Common myeloid progenitor, CD34-positive (primary cell): ENCODE data around the gene ARPC5.

Experiments
- CTCF ChIA-PET: fragments of 350-600 bp; sonication (Branson Sonifier 250); formaldehyde crosslinking; loops from one replicate; lab custom pipeline; 2021; ENCODE audit warnings: antibody characterized with exemption; lab: Charles Lee
- POLR2A ChIA-PET: fragments of 350-600 bp; sonication (Branson Sonifier 250); formaldehyde crosslinking; loops from one replicate; lab custom pipeline; 2021; ENCODE audit warnings: antibody characterized with exemption; lab: Charles Lee
- DNase-seq, 3 donors: peaks; one replicate each; pipeline versions ENCODE4 v3.0.0 to v3.0.0-alpha.2; 2013
- H3K27ac ChIP-seq, 2 experiments: 1 replicate in 1 of 2; 2 replicates in 1 of 2; pipeline ENCODE4 v1.7.0; 2013; ENCODE audit warnings: inconsistent platforms in 2 of 2, low read length in 2 of 2, mild to moderate bottlenecking in 2 of 2, low read depth in 1 of 2, moderate library complexity in 1 of 2; ENCODE audit not compliant: severe bottlenecking in 2 of 2, insufficient read depth in 1 of 2, poor library complexity in 1 of 2
- H3K27me3 ChIP-seq, 5 experiments: replicated peaks in 2 of 5; 1 replicate in 3 of 5; 2 replicates in 2 of 5; pipeline versions ENCODE4 v1.6.1 to v1.7.0; 2013; ENCODE audit warnings: low read length in 4 of 5, mild to moderate bottlenecking in 2 of 5, moderate library complexity in 2 of 5, inconsistent platforms in 1 of 5; ENCODE audit not compliant: insufficient read depth in 5 of 5, control insufficient read depth in 4 of 5
- H3K36me3 ChIP-seq, 4 experiments: 1 replicate in 2 of 4; 2 replicates in 2 of 4; pipeline versions ENCODE4 v1.6.1 to v1.7.0; 2013; ENCODE audit warnings: low read length in 3 of 4, control low read depth in 1 of 4, mild to moderate bottlenecking in 1 of 4; ENCODE audit not compliant: control insufficient read depth in 4 of 4, insufficient read depth in 4 of 4
- H3K4me1 ChIP-seq, 4 experiments: 1 replicate in 3 of 4; 2 replicates in 1 of 4; pipeline versions ENCODE4 v1.6.1 to v1.7.1; 2013; ENCODE audit warnings: low read length in 3 of 4, mild to moderate bottlenecking in 3 of 4, control low read depth in 1 of 4, inconsistent platforms in 1 of 4, moderate library complexity in 1 of 4; ENCODE audit not compliant: control insufficient read depth in 4 of 4, insufficient read depth in 4 of 4; ENCODE audit errors: control extremely low read depth in 1 of 4
- H3K4me3 ChIP-seq, 7 experiments: 1 replicate in 4 of 7; 2 replicates in 3 of 7; pipeline versions ENCODE4 v1.5.1 to v1.7.0; 2013; ENCODE audit warnings: mild to moderate bottlenecking in 7 of 7, low read length in 6 of 7, moderate library complexity in 6 of 7, inconsistent platforms in 2 of 7, low read depth in 2 of 7, control low read depth in 1 of 7; ENCODE audit not compliant: insufficient read depth in 4 of 7, control insufficient read depth in 1 of 7; ENCODE audit errors: extremely low read depth in 1 of 7
- H3K9me3 ChIP-seq, 5 experiments: 1 replicate in 4 of 5; 2 replicates in 1 of 5; pipeline versions ENCODE4 v1.6.1 to v1.7.1; 2013; ENCODE audit warnings: low read length in 4 of 5, mild to moderate bottlenecking in 2 of 5, inconsistent platforms in 1 of 5, low read depth in 1 of 5, moderate library complexity in 1 of 5; ENCODE audit not compliant: control insufficient read depth in 4 of 5, insufficient read depth in 2 of 5; ENCODE audit errors: control extremely low read depth in 1 of 5
- WGBS: methylation state at CpG from one replicate; pipeline ENCODE4 v1.1.5; 2013; ENCODE audit not compliant: insufficient coverage; 5-methylcytosine and 5-hydroxymethylcytosine counted together

ARPC5 gene

DNA sequence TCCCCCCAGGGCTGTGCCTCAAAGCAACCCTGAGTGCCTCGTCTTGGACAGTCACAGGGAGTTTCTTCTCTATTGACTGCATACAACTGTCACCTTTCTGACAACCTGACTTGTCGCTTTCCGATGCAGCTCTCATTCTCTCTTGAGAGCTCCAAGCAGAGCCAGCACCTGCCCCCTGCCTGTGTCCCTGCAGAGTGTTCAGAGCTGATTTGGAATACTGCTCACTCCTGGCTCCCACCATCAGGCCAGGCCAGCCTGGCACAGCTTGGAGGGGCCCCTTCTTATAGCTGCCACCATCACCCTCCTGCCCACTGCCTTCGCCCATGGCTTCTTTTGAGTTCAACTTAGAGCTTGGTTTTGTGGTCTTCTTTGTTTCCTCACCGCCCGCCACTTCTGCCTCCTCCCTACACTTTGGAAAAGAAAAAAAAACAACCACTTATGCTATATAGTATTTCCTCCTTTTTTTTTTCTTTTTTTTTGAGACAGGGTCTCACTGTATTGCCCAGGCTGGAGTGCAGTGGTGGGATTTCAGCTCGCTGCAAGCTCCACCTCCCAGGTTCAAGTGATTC is 57.6 kb downstream of the ARPC5 start:
- H3K4me3 ChIP-seq = no peak overlapping the region
- CTCF ChIA-PET = interaction anchor here (0.6 to 3.7 kb wide), 10 partner anchors 9 to 1109 kb away, joined by 3 to 28 read pairs (median 4); no protein-coding TSS in a partner anchor

DNA sequence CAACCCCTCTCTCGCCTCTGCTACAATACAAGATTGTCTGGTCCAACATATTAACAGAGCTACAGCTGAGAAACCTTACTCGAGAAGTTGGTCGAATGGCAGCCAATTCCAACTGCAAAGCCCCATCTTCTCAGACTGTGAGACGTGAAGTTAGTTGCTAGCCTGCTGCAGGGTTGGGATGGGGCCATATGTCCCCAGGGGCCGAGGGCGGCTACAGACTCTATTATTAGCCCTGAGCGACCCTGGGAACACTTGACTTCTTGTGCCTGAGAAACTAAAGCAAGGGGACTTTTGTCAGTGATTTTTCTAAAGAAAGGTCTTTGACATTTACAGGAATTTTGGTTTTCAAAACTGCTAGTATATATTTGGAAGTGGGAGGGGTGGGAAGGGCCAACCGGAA is 59.0 kb downstream of the ARPC5 start:
- ChIA-PET POLR2A (no interaction called here), CTCF (interaction anchor here (1.0 to 1.2 kb wide), 2 partner anchors 46 to 58 kb away, joined by 3 read pairs; no protein-coding TSS in a partner anchor)
- peaks cover 0 to 15% (median 0%) of the 10 kb centered on the region in 4 experiments for H3K36me3 ChIP-seq
- no peak for DNase-seq
- peaks cover 0 to 45% (median 15%) of the 10 kb centered on the region in 4 experiments for H3K4me1 ChIP-seq
- no peaks in the 10 kb centered on the region for H3K27me3 ChIP-seq
- no peaks in the 10 kb centered on the region for H3K9me3 ChIP-seq
- H3K4me3 ChIP-seq = no peak overlapping the region
- 98% methylated on average over 8 of the region's 8 CpGs for WGBS
- H3K27ac ChIP-seq = no peak overlapping the region

More for the DNA sequence above, 57.6 kb downstream of the ARPC5 start:
- H3K4me1 ChIP-seq = peaks cover 0 to 59% (median 17%) of the 10 kb centered on the region in 4 experiments
- DNase-seq = peak in 2 of 3 donors; percentile 35 to 51
- no peaks in the 10 kb centered on the region for H3K9me3 ChIP-seq
- peaks cover 0 to 10% (median 0%) of the 10 kb centered on the region in 4 experiments for H3K36me3 ChIP-seq
- no peaks in the 10 kb centered on the region for H3K27me3 ChIP-seq
- H3K27ac ChIP-seq = no peak overlapping the region
- 53% methylated on average over 7 of the region's 7 CpGs for WGBS
- POLR2A ChIA-PET = interaction anchor here (0.6 kb wide), 1 partner anchor 82 kb away, joined by 5 read pairs; no protein-coding TSS in a partner anchor

DNA sequence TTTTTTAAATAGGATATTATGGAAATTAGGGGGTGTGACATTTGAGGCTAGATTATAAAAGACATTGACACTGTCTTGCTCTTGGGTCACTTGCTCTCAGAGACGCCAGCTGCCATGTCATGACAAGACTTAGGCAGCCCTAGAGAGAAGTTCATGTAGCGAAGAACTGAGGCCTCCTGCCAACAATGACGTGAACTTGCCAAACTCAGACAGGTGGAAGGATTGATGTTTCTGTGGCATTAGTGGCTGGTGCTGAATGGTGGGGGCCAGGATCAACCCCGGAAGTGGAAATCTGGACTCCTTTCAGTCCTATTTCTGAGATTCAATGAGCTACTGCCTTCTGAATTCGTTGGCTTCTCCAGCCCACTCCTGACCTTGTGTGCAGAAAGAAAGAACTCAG is 60.0 kb downstream of the ARPC5 start:
- Histone ChIP-seq H3K4me1 (peaks cover 0 to 36% (median 14%) of the 10 kb centered on the region in 4 experiments), H3K9me3 (no peaks in the 10 kb centered on the region), H3K36me3 (peaks cover 0 to 16% (median 0%) of the 10 kb centered on the region in 4 experiments), H3K4me3 (no peak overlapping the region), H3K27ac (no peak overlapping the region), H3K27me3 (no peaks in the 10 kb centered on the region)
- no peak for DNase-seq
- CTCF ChIA-PET = interaction anchor here (0.7 to 1.8 kb wide), 3 partner anchors 13 to 47 kb away, joined by 3 to 5 read pairs (median 3); no protein-coding TSS in a partner anchor
- WGBS = 96% methylated on average over 3 of the region's 5 CpGs
- POLR2A ChIA-PET = no interaction called here

DNA sequence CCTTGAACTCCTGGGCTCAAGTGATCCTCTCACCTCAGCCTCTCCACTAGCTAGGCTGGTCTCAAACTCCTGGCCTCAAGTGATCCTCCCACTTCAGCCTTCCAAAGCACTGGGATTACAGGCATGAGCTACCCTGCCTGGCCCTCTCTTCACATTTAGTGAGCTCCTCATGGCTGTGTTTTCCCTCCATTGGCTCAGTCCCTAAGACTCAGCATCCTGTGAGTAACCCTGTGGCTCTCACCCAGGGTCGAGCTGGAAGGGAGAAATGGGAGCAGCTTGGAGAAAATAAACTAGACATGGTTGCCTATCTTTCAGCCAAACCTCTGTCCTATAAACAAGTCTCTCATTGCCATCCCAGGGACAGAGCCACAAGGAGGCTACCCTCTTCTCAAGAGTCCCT is 62.9 kb downstream of the ARPC5 start:
- H3K36me3 ChIP-seq = peaks cover 0 to 25% (median 0%) of the 10 kb centered on the region in 4 experiments
- no peak overlapping the region for H3K27ac ChIP-seq
- no peak for DNase-seq
- no peaks in the 10 kb centered on the region for H3K27me3 ChIP-seq
- ChIA-PET POLR2A (no interaction called here), CTCF (interaction anchor here (0.7 kb wide), 1 partner anchor 51 kb away, joined by 3 read pairs; no protein-coding TSS in a partner anchor)
- no CpG with 5 or more reads among the region's 1 CpG for WGBS
- H3K9me3 ChIP-seq = no peaks in the 10 kb centered on the region
- H3K4me3 ChIP-seq = no peak overlapping the region
- H3K4me1 ChIP-seq = peaks cover 6 to 22% (median 15%) of the 10 kb centered on the region in 4 experiments

DNA sequence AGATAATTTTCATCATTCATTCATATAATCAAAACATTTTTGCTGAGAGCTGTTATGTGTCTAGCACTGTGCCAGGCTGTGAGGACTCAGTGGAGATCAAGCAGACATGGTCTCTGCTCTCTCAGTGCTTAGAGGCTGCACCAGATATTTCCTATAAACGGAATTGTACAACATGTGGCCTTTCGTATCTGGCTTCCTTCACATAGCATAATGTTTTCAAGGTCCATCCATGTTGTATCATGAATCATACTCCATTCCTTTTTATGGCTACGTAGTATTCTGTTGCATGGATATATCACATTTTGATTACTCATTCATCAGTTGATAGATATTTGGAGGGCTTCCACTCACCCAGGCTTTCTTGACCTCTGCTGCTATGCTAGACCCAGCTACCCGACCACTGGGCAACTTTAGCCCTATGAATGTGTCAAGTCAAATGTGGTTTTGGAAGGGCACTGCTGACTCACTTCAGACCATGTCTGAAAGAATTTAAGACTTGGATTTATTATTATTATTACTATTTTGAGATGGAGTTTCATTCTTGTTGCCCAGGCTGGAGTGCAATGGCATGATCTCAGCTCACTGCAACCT is 63.8 kb downstream of the ARPC5 start:
- Histone ChIP-seq H3K9me3 (no peaks in the 10 kb centered on the region), H3K36me3 (peaks cover 0 to 25% (median 0%) of the 10 kb centered on the region in 4 experiments), H3K27me3 (no peaks in the 10 kb centered on the region), H3K27ac (no peak overlapping the region), H3K4me3 (no peak overlapping the region), H3K4me1 (peaks cover 6 to 22% (median 21%) of the 10 kb centered on the region in 4 experiments)
- CTCF ChIA-PET = interaction anchor here (2.1 kb wide), 1 partner anchor 8 kb away, joined by 7 read pairs; no protein-coding TSS in a partner anchor
- DNase-seq = no peak
- 93% methylated on average over 2 of the region's 4 CpGs for WGBS
- POLR2A ChIA-PET = no interaction called here
